ENCODE results near the gene ADGRB3.
"Not testable (repeated sequence)": the region's sequence is repeated elsewhere in the genome, so short reads cannot be mapped to it uniquely, and the experiment has no call there.

ADGRB3 gene

GRCh38 chr6:68958327-68958726 lies 323.2 kb downstream of the ADGRB3 start:
- peak; percentile 32 for DNase-seq (ENCODE audit: low spot score)

DNA sequence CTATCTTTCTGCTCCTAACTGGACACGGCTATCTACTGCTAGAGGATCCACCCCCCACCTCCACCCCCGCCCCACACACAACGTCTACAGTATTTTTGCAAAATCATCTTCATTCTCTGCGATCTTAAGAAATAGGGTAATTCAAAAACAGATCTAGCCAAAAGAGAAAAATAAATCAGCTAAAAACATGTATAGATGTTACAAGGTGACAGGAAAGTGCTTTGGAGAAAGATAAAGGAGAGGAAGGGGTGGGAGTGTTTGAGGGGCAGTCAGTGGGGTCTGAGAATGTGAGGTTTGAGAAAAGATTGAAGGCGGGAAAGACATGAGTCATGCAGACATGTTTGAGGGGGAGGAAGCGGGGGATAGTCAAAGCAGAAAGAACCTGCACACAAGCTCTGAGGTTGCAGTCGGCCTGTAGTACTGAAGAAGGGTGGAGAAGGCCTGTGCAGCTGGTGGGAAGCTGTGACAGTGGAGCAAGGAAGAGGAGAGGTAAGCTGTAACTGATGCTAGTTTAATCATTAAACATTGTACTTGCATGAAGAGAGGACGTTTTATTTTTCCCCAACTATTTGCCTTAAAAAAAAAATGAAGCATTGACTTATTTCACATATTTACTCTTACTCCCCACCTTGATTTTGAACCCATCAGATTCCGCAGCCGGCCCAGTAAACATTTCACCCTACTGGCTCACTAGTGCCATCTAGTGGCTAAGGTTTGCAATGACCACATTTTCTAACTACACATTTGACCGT lies 332.6 kb downstream of the ADGRB3 start:
- DNase-seq (ENCODE audit: low spot score), result peak; percentile 52

DNA sequence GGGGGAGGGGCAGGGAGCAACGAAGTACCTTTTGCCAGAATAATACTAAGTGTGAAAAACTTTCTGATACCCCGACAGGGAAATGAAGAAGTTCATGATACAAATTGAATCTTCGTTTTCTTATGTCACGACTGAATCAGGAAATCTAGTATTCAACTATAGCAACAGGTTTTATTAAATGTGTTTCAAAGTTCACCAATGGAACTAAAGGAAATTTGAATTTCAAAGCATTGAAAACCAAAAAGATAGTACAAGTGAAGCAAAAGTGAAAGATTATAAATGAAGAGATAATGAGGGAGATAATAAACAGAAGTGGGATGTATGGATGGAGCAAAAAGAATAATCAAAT lies 333.2 kb downstream of the ADGRB3 start:
- no peak for DNase-seq (ENCODE audit: low spot score)

DNA sequence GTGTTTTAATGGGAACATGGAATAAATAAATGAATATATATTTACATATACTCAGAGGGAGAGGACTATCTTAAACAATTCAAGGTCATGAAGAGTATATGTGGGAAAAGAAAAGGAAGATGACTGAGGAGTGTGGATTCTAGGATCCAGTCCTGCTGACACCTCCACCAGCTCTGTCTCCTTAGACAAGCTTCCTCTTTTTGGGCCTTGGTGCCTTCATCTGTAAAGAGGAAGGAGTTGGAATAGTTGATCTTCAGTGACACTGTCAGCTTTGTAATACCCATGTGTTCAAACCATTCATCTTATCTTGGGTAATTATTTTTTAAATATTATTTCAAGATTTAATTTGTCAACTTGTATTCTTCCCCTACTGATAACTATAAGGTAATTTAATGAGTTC lies 338.0 kb downstream of the ADGRB3 start:
- DNase-seq (ENCODE audit: low spot score), result no peak

GRCh38 chr6:68975064-68975463 lies 340.0 kb downstream of the ADGRB3 start:
- DNase-seq (ENCODE audit: low spot score), result no peak

- DNase-seq (ENCODE audit: low spot score), result no peak
Measured at GRCh38 chr6:68975816-68976215, 340.7 kb downstream of the ADGRB3 start.

DNA sequence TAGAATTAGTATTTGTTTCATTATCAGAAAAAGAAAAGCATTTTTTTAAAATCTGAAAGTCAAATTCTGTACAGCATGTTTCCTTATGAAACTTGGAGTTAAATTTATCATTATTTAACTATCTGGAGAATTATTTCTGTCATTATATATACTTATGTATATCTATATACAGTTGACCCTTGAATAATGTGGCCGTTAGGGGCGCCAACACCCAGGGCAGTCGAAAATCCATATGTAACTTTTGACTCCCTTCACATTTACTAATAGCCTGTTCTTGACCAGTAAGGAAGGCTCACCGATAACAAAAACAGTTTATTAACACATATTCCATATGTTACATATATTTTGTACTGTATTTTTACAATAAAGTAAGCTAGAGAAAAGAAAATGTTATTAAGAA lies 341.2 kb downstream of the ADGRB3 start:
- peak; percentile 22 for DNase-seq (ENCODE audit: low spot score)

GRCh38 chr6:68978411-68978810 lies 343.3 kb downstream of the ADGRB3 start:
- no peak for DNase-seq (ENCODE audit: low spot score)

GRCh38 chr6:68981668-68982067 lies 346.6 kb downstream of the ADGRB3 start:
- DNase-seq (ENCODE audit: low spot score), result not testable (repeated sequence)

DNA sequence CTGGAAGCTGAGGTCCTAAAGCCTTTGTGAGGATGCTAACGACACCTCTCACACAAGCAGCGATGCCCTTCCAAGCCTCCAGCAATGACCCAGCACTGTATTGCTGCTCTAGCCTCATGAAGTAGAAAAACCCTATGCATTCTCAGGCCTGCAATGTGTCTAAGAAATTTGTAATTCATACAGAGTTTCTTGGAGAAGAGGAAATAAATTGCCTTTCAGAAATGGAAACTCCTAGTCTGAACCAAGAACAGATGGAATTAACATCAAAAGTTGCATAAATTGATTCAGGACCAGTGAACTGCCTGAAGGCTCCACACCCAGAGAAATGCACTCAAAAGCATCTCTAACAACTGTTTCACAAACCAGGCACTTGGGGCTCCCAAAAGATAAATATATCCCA lies 353.6 kb downstream of the ADGRB3 start:
- no peak for DNase-seq (ENCODE audit: low spot score)

- DNase-seq (ENCODE audit: low spot score), result no peak
Measured at GRCh38 chr6:68990317-68990716, 355.2 kb downstream of the ADGRB3 start.

GRCh38 chr6:68993911-68994310 lies 358.8 kb downstream of the ADGRB3 start:
- DNase-seq (ENCODE audit: low spot score), result no peak

GRCh38 chr6:68994521-68994920 lies 359.4 kb downstream of the ADGRB3 start:
- no peak for DNase-seq (ENCODE audit: low spot score)

- no peak for DNase-seq (ENCODE audit: low spot score)
Measured at GRCh38 chr6:69005199-69005598, 370.1 kb downstream of the ADGRB3 start.

- DNase-seq (ENCODE audit: low spot score), result no peak
Measured at GRCh38 chr6:69007781-69008180, 372.7 kb downstream of the ADGRB3 start.

GRCh38 chr6:69012211-69012610 lies 377.1 kb downstream of the ADGRB3 start:
- no peak for DNase-seq (ENCODE audit: low spot score)

DNA sequence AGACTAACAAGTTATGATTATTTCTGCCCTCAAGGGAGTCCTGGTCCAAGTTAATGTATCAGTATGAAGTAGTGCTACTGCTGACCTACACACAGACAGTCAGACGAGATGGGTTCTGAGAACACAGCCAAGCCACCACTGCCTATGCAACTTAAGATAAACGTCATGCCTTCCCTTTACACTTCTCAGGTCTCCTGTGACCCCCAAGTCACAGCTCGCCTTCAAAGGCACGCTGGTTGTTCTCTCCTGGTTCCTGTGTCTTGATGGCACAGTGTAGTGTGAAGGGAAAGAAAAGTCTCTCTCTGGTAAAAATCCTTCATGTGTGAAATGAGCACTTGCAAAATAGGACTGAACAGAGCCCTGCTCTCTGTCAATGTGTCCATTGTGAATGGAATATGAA lies 377.8 kb downstream of the ADGRB3 start:
- DNase-seq (ENCODE audit: low spot score), result no peak

- DNase-seq (ENCODE audit: low spot score), result no peak
Measured at GRCh38 chr6:69018906-69019305, 383.8 kb downstream of the ADGRB3 start.

DNA sequence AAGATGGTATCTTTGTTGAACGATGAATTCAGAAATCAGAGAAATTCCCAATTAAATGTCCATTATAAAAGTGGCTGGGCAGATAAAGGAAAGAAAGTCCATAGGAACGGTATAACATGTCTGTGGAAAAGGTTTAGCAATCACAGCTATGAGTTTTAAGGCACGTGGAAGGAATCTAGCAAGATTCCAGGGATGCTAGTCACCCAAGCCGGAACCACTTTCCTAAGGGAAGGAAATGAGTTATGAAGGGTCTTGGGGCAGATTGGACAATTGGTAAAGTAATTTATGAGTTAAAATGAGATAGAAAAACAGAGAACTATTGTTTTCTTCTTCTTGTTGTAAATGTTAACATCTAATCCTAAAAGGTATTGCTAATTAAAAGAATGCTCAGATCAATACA lies 384.8 kb downstream of the ADGRB3 start:
- no peak for DNase-seq (ENCODE audit: low spot score)

GRCh38 chr6:69022993-69023392 lies 387.9 kb downstream of the ADGRB3 start:
- no peak for DNase-seq (ENCODE audit: low spot score)

GRCh38 chr6:69026243-69026642 lies 391.2 kb downstream of the ADGRB3 start:
- no peak for DNase-seq (ENCODE audit: low spot score)

DNA sequence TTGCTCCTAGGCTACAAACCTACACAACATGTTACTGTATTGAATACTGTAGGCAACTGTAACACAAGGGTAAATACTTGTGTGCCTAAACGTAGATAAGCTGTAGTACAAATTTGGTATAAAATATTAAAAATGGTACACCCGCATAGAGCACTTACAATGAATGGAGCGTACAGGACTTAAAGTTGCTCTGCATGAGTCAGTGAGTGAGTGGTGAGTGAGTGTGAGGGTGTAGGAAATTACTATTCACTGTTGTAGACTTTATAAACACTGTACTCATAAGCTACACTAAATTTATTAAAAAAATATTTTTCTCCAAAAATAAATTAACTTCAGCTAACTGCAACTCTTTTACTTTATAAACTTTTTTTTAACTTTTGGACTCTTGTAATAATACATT lies 391.6 kb downstream of the ADGRB3 start:
- no peak for DNase-seq (ENCODE audit: low spot score)

- no peak for DNase-seq (ENCODE audit: low spot score)
Measured at GRCh38 chr6:69027861-69028260, 392.8 kb downstream of the ADGRB3 start.

DNA sequence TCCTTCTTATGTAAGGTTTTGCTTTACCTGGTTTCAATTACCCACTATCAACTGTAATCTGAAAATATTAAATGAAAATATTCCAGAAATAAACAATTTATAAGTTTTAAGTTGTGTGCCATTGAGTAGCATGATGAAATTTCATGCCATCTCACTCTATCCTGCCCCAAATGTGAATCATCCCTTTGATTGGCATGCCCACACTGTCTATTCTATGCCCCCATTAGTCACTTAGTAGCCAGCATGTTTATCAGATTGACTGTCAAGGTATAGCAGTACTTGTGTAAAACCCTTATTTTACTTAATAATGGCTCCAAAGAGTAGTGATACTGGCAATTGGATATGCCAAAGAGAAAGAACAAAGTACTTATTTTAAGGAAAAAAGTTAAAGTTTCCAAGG lies 403.8 kb downstream of the ADGRB3 start:
- no peak for DNase-seq (ENCODE audit: low spot score)

- no peak for DNase-seq (ENCODE audit: low spot score)
Measured at GRCh38 chr6:69042297-69042696, 407.2 kb downstream of the ADGRB3 start.

All from LoVo (cell line).